ENCODE data around the gene PMM1. TPM values are rescaled to one million over a fixed set of nuclear protein-coding genes. Genes with fewer than 3 reads are reported as not detected.
A peak's percentile ranks its signal among the peaks of the same experiment; 100 is the strongest.

The PMM1 gene
- total RNA-seq, 1 experiment from 2014 or later, result 10.3 TPM

DNA sequence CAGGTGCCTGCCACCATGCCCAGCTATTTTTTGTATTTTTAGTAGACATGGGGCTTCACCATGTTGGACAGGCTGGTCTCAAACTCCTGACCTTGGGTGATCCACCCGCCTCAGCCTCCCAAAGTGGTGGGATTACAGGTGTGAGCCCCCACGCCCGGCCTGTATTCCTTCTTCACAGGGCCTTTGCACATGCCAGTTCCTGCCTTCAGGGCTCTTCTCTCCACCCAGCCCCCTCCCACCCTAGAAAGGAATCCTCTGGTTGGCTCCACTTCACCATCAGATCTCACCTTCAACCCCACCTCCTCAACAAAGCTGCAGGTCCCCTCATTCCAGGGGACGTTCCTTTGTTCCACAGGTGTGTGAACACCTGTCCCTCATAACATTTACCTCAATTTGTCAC is 47.4 kb downstream of the PMM1 start:
- no peak overlapping the region for H3K4me3 ChIP-seq
- no peaks in the 10 kb centered on the region for H3K9me3 ChIP-seq (replicated peaks)
- H3K36me3 ChIP-seq, result no peaks in the 10 kb centered on the region
- no peak overlapping the region for H3K27ac ChIP-seq
- H3K27me3 ChIP-seq, result no peaks in the 10 kb centered on the region
- DNase-seq, result no peak
- peaks cover 11% of the 10 kb centered on the region; the same call in 1 of the 2 replicates for H3K4me1 ChIP-seq

GRCh38 chr22:41541484-41541883 is 48.2 kb downstream of the PMM1 start:
- H3K4me1 ChIP-seq, result peaks cover 11% of the 10 kb centered on the region; the same call in 1 of the 2 replicates
- DNase-seq, result no peak
- no peak overlapping the region for H3K4me3 ChIP-seq

DNA sequence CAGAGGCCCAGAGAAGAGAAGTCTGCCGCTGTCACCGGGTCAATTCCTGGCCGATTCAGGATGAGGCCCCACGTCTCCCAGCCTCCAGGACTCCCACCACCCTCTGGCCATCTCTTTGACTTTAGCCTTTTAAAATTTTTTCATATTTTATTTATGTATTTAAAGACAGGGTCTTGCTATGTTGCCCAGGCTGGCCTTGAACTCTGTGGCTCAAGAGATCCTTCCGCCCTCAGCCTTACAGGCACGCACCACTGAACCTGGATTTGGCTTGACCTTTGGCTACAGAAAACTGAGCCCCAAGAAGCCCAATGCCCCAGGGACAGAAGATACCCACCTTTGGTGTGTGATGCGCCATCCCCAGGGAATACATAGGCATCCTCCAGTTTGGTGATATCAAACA is 49.3 kb downstream of the PMM1 start:
- Histone ChIP-seq H3K36me3 (no peaks in the 10 kb centered on the region), H3K4me3 (no peak overlapping the region), H3K9me3 (replicated peaks) (no peaks in the 10 kb centered on the region), H3K27me3 (no peaks in the 10 kb centered on the region), H3K4me1 (peaks cover 11% of the 10 kb centered on the region; the same call in 1 of the 2 replicates), H3K27ac (no peak overlapping the region)
- DNase-seq, result no peak

More at GRCh38 chr22:41541484-41541883, 48.2 kb downstream of the PMM1 start:
- Histone ChIP-seq H3K27me3 (no peaks in the 10 kb centered on the region), H3K27ac (no peak overlapping the region), H3K36me3 (no peaks in the 10 kb centered on the region), H3K9me3 (replicated peaks) (no peaks in the 10 kb centered on the region)

GRCh38 chr22:41540006-41540315 is 49.7 kb downstream of the PMM1 start:
- no peak for DNase-seq
- Histone ChIP-seq H3K9me3 (replicated peaks) (no peaks in the 10 kb centered on the region), H3K4me3 (no peak overlapping the region), H3K27me3 (no peaks in the 10 kb centered on the region), H3K36me3 (no peaks in the 10 kb centered on the region), H3K27ac (no peak overlapping the region), H3K4me1 (peaks cover 10% of the 10 kb centered on the region; the same call in 1 of the 2 replicates)

DNA sequence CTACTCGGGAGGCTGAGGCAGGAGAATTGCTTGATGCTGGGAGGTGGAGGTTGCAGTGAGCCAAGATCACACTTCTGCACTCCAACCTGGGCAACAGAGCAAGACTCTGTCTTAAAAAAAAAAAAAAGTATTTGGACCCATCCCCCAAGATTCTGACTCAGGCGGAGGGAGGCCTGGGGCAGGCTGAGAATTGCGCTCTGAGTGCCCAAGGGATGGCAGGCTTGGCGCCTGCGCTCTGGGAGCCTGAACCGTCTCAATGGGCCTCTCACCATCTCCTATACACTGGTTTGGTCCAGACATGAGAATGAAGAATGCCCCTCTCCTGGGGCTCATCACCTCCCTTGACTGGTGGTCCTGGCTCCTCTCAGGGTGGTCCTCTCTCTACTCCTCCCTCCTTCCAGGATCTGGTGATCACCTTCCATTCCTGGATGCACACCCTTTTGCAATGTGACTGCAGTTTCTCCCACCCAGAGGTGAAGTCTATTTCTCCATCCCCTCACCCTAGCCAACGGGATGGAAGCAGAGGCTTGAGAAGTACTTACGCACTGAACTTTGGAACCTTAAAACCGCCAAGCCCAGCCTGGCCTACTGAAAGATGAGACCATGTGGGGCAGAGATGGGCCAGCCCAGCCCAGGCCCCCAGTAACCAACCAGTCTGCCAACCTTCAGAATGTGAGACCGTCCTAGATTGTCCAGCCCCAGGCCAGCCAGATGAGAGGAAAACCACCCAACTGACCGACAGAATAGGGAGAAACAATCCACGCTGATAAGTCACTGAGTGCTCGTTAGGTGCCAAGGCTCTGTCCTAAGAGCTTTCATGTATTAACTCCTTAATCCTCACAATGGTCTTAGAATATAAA is 50.3 kb downstream of the PMM1 start:
- H3K4me3 ChIP-seq, result no peak overlapping the region
- 0 out of 2 replicates have a peak, but pooled peaks cover under 1% of the 10 kb centered on the region for H3K36me3 ChIP-seq
- no peaks in the 10 kb centered on the region for H3K9me3 ChIP-seq (replicated peaks)
- H3K27me3 ChIP-seq, result no peaks in the 10 kb centered on the region
- DNase-seq, result no peak
- H3K4me1 ChIP-seq, result peaks cover 8% of the 10 kb centered on the region; the same call in 1 of the 2 replicates
- H3K27ac ChIP-seq, result no peak overlapping the region

GRCh38 chr22:41538583-41538982 is 51.1 kb downstream of the PMM1 start:
- no peaks in the 10 kb centered on the region for H3K27me3 ChIP-seq
- no peak overlapping the region for H3K4me3 ChIP-seq
- no peaks in the 10 kb centered on the region for H3K9me3 ChIP-seq (replicated peaks)
- H3K4me1 ChIP-seq, result peaks cover 8% of the 10 kb centered on the region; the same call in 1 of the 2 replicates
- 0 out of 2 replicates have a peak, but pooled peaks cover 6% of the 10 kb centered on the region for H3K36me3 ChIP-seq
- H3K27ac ChIP-seq, result no peak overlapping the region
- DNase-seq, result no peak

DNA sequence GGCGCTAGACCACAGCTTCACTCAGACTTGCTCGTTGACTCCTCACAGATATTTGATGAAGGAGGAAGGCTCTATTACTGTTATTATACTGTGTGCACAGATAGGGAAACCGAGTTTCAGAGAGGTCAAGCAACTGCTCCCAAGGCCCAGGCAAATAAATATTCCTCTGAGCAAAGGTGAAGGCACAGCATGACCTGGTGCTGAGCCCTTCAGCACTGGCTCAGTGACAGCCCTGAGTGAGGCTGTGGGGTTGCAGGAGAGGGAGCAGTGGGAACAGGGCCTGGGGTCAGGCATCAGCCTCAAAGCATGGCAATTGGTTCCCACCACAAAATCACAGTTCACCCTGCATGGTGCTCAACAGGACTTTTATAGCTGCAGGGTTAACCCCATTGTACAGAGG is 52.4 kb downstream of the PMM1 start:
- Histone ChIP-seq H3K36me3 (peaks cover 13% of the 10 kb centered on the region; the same call in 1 of the 2 replicates), H3K4me1 (no peaks in the 10 kb centered on the region)

GRCh38 chr22:41535244-41535643 is 54.4 kb downstream of the PMM1 start:
- DNase-seq, result no peak
- Histone ChIP-seq H3K27ac (no peak overlapping the region), H3K4me1 (no peaks in the 10 kb centered on the region), H3K27me3 (no peaks in the 10 kb centered on the region), H3K36me3 (peaks cover 18% of the 10 kb centered on the region; the same call in 1 of the 2 replicates), H3K4me3 (no peak overlapping the region), H3K9me3 (replicated peaks) (no peaks in the 10 kb centered on the region)

More for the DNA sequence above, 52.4 kb downstream of the PMM1 start:
- Histone ChIP-seq H3K27me3 (no peaks in the 10 kb centered on the region), H3K27ac (no peak overlapping the region), H3K9me3 (replicated peaks) (no peaks in the 10 kb centered on the region), H3K4me3 (no peak overlapping the region)
- DNase-seq, result no peak

DNA sequence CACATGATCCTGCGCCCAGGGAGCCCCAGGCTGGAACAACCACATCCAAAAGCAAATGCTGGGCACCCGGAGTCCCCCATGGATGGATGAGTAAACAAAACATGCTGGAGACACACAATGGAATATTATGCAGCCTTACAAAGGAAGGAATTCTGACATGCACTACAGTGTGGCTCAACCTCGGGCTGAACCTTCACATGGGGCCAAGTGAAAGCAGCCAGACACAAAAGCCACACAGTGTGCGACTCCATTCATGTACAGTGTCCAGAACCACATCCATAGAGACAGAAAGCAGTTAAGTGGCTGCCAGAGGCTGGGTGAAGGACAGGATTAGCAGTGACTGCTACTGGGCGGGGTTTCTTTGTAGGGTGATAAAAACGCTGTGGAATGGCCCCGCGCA is 55.4 kb downstream of the PMM1 start:
- Histone ChIP-seq H3K4me1 (no peaks in the 10 kb centered on the region), H3K27me3 (no peaks in the 10 kb centered on the region), H3K9me3 (replicated peaks) (no peaks in the 10 kb centered on the region), H3K36me3 (peaks cover 21% of the 10 kb centered on the region; the same call in 1 of the 2 replicates), H3K4me3 (no peak overlapping the region), H3K27ac (no peak overlapping the region)
- no peak for DNase-seq

DNA sequence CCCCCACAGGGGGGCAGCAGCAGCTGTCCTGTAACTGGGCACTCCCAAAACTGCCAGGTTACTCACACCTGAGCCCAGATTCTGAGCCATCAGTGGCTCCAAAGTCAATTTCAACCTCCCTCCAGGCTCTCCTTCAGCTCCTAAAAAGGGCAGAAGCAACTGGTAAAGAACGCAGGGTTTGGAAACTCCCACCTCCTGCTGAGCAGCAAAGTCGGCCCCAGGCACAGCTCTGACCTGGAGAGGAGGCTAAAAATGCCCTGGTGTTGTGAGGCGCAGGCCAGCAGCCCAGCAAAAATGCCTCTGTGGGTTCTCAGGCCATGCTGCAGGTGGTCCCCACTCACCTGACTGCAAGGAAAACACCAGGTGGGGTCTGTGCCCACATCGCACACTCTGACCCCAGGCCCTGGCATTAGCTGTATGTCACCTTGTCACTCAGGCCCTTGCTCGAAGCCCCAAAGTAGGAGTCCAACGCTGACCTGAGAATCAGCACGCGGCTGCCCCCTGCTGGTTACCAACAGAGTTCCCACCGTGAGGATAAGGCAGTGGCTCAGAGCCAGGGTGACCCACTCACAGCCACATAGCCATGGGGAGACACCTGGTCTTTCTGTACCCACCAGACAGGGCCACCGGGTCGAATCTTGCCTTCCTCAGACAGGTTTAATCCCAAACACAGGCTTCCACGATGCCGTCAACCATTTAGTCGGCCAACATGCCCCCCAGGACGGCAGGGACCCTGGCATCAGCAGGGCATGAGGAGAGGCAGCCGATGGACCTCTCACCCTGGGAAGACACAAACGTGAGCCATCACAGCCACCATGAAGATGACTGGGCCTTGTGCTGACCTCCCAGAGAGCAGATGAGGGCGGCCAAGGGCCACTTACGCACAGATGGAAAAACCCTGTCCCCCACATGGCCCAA is 56.5 kb downstream of the PMM1 start:
- H3K36me3 ChIP-seq, result peaks cover 25% of the 10 kb centered on the region
- H3K4me3 ChIP-seq, result no peak overlapping the region
- no peaks in the 10 kb centered on the region for H3K9me3 ChIP-seq (replicated peaks)
- DNase-seq, result peak; percentile 61 to 68
- H3K27ac ChIP-seq, result no peak overlapping the region
- no peaks in the 10 kb centered on the region for H3K27me3 ChIP-seq
- H3K4me1 ChIP-seq, result no peaks in the 10 kb centered on the region

GRCh38 chr22:41531715-41532477 is 57.7 kb downstream of the PMM1 start:
- Histone ChIP-seq H3K36me3 (peaks cover 34% of the 10 kb centered on the region), H3K4me3 (no peak overlapping the region), H3K27me3 (no peaks in the 10 kb centered on the region), H3K4me1 (no peaks in the 10 kb centered on the region), H3K27ac (no peak overlapping the region), H3K9me3 (replicated peaks) (no peaks in the 10 kb centered on the region)
- DNase-seq, result no peak

- Histone ChIP-seq H3K27ac (no peak overlapping the region), H3K36me3 (peaks cover 34% of the 10 kb centered on the region), H3K4me3 (no peak overlapping the region), H3K27me3 (no peaks in the 10 kb centered on the region), H3K9me3 (replicated peaks) (no peaks in the 10 kb centered on the region), H3K4me1 (no peaks in the 10 kb centered on the region)
- no peak for DNase-seq
These were observed 58.5 kb downstream of the PMM1 start for GRCh38 chr22:41530890-41531714.

- H3K27ac ChIP-seq, result no peak overlapping the region
- H3K9me3 ChIP-seq (replicated peaks), result no peaks in the 10 kb centered on the region
- H3K27me3 ChIP-seq, result no peaks in the 10 kb centered on the region
- H3K4me1 ChIP-seq, result no peaks in the 10 kb centered on the region; the same call in 1 of the 2 replicates
- no peak for DNase-seq
- peaks cover 40% of the 10 kb centered on the region for H3K36me3 ChIP-seq
- no peak overlapping the region for H3K4me3 ChIP-seq
These were observed 60.6 kb downstream of the PMM1 start for GRCh38 chr22:41528938-41529561.
